PC-9 (cell line): ENCODE data around the gene ETFA. TPM values are rescaled to one million over a fixed set of nuclear protein-coding genes. Genes with fewer than 3 reads are reported as not detected.
A peak's percentile ranks its signal among the peaks of the same experiment; 100 is the strongest.

Experiments used
- BruUV-seq: library from RNA; stranded (reverse); fragments of 400-500 nt; replicated peaks from 2 replicates; lab custom pipeline; 2021; lab: Mats Ljungman, UMichigan
- CTCF ChIA-PET: fragments of 300-600 bp; sonication (Branson Sonifier 250); formaldehyde crosslinking; loops from one replicate; lab custom pipeline; 2022; ENCODE audit warnings: antibody characterized with exemption; lab: Charles Lee
- POLR2A ChIA-PET: fragments of 300-600 bp; sonication (Branson Sonifier 250); formaldehyde crosslinking; loops from one replicate; lab custom pipeline; 2022; ENCODE audit warnings: antibody characterized with exemption; ENCODE audit not compliant: unreplicated experiment; lab: Charles Lee
- DNase-seq, 2 experiments: peaks; one replicate each; pipeline versions ENCODE4 v3.0.0 to v3.0.0-alpha.2; 2015 to 2022; ENCODE audit warnings: mixed read lengths in 1 of 2
- H2AFZ ChIP-seq: fragments of 200-600 bp; sonication (generic); 2 replicates; pipeline ENCODE4 v1.8.1; 2017; ENCODE audit warnings: antibody characterized with exemption
- H3F3A ChIP-seq: fragments of 200-600 bp; sonication (generic); 2 replicates; pipeline ENCODE4 v1.8.1; 2017; ENCODE audit warnings: antibody characterized with exemption, mild to moderate bottlenecking, low read depth; ENCODE audit not compliant: insufficient read depth
- H3K27ac ChIP-seq: fragments of 200-600 bp; sonication (generic); 2 replicates; pipeline ENCODE4 v1.6.1; 2016; ENCODE audit warnings: mixed run types
- H3K27me3 ChIP-seq: fragments of 200-600 bp; sonication (generic); 2 replicates; pipeline ENCODE4 v1.6.1; 2016; ENCODE audit warnings: low read depth, mixed run types; ENCODE audit not compliant: insufficient read depth
- H3K36me3 ChIP-seq: fragments of 200-600 bp; sonication (generic); 2 replicates; pipeline ENCODE4 v1.6.1; 2016; ENCODE audit warnings: low read depth, mixed run types
- H3K4me1 ChIP-seq: fragments of 200-600 bp; sonication (generic); replicated peaks from 2 replicates; pipeline ENCODE4 v1.6.1; 2016; ENCODE audit warnings: mixed run types; ENCODE audit not compliant: insufficient read depth
- H3K4me2 ChIP-seq: fragments of 200-600 bp; sonication (generic); 2 replicates; pipeline ENCODE4 v1.6.1; 2017; ENCODE audit warnings: mixed run types
- H3K4me3 ChIP-seq: fragments of 200-600 bp; sonication (generic); 2 replicates; pipeline ENCODE4 v1.6.1; 2016; ENCODE audit warnings: mixed run types
- H3K79me2 ChIP-seq: fragments of 200-600 bp; sonication (generic); 2 replicates; pipeline ENCODE4 v1.6.1; 2017; ENCODE audit warnings: low read depth, mixed run types
- H3K9me2 ChIP-seq: fragments of 200-600 bp; sonication (generic); 2 replicates; pipeline ENCODE4 v1.8.1; 2017; ENCODE audit warnings: mild to moderate bottlenecking; ENCODE audit not compliant: insufficient read depth
- H3K9me3 ChIP-seq: fragments of 200-600 bp; sonication (generic); 2 replicates; pipeline ENCODE4 v1.8.1; 2016; ENCODE audit warnings: low read depth; ENCODE audit not compliant: insufficient read depth
- H4K20me1 ChIP-seq: fragments of 200-600 bp; sonication (generic); 2 replicates; pipeline ENCODE4 v1.8.1; 2017; ENCODE audit not compliant: insufficient read depth
- CTCF ChIP-seq: fragments of 200-600 bp; sonication (generic); conservative IDR thresholded peaks from 2 replicates; pipeline ENCODE4 v1.6.1; 2017; ENCODE audit warnings: mixed run types, antibody characterized with exemption, mild to moderate bottlenecking, moderate library complexity
- EZH2 ChIP-seq: fragments of 200-600 bp; sonication (generic); IDR thresholded peaks from 2 replicates; pipeline ENCODE4 v1.8.0; 2017; ENCODE audit warnings: antibody characterized with exemption, low read depth
- intact Hi-C: fragments of 100-400 bp; cut with micrococcal nuclease; formaldehyde crosslinking; loops from one replicate; pipeline ENCODE4 v1.10.0; 2022; ENCODE audit not compliant: unreplicated experiment
- total RNA-seq: library from RNA; stranded (reverse); gene quantifications from 2 replicates; pipeline ENCODE4 v1.2.3, GENCODE V29; 2021

The ETFA gene
- total RNA-seq, 1 experiment from 2014 or later = 187 TPM

GRCh38 chr15:76221085-76221767 is 90.0 kb downstream of the ETFA start:
- H3K36me3 ChIP-seq = 0 out of 2 replicates have a peak, but pooled peaks cover 9% of the 10 kb centered on the region
- H3K9me2 ChIP-seq = no peaks in the 10 kb centered on the region
- DNase-seq = no peak
- H3K4me2 ChIP-seq = no peak overlapping the region
- ChIA-PET CTCF (no interaction called here), POLR2A (no interaction called here)
- no peak overlapping the region for H3K4me3 ChIP-seq
- no peaks in the 10 kb centered on the region for H3K27me3 ChIP-seq
- no peak for TF ChIP-seq CTCF
- H3K27ac ChIP-seq = no peak overlapping the region
- 0 out of 2 replicates have a peak, but pooled peaks cover 4% of the 10 kb centered on the region for H4K20me1 ChIP-seq
- no TSS peak for BruUV-seq
- H3K4me1 ChIP-seq = peaks cover 39% of the 10 kb centered on the region
- no peaks in the 10 kb centered on the region for H3K9me3 ChIP-seq
- intact Hi-C loops = no loop called here
- H3F3A ChIP-seq = peaks cover 26% of the 10 kb centered on the region; the same call in 1 of the 2 replicates
- no peak overlapping the region for H2AFZ ChIP-seq
- H3K79me2 ChIP-seq = peaks cover 12% of the 10 kb centered on the region; the same call in 1 of the 2 replicates

- no TSS peak for BruUV-seq
- Histone ChIP-seq H2AFZ (no peak overlapping the region), H3K4me2 (peak overlapping the region; percentile 33), H3K36me3 (0 out of 2 replicates have a peak, but pooled peaks cover 20% of the 10 kb centered on the region), H3K9me3 (no peaks in the 10 kb centered on the region), H3K27ac (no peak overlapping the region), H3K27me3 (no peaks in the 10 kb centered on the region), H3K79me2 (peaks cover 12% of the 10 kb centered on the region; the same call in 1 of the 2 replicates), H4K20me1 (0 out of 2 replicates have a peak, but pooled peaks cover 5% of the 10 kb centered on the region), H3F3A (peaks cover 26% of the 10 kb centered on the region; the same call in 1 of the 2 replicates), H3K4me3 (no peak overlapping the region), H3K9me2 (no peaks in the 10 kb centered on the region), H3K4me1 (peaks cover 40% of the 10 kb centered on the region)
- ChIA-PET POLR2A (interaction anchor here (0.7 kb wide), 1 partner anchor 21 kb away, joined by 4 read pairs; no protein-coding TSS in a partner anchor), CTCF (interaction anchor here (1.0 kb wide), 1 partner anchor 28 kb away, joined by 3 read pairs; no protein-coding TSS in a partner anchor)
- TF ChIP-seq EZH2 (no peak), CTCF (no peak)
- intact Hi-C loops = loop anchor here (2.0 kb wide), 1 partner anchor 21 kb away; no protein-coding TSS in a partner anchor
- DNase-seq = no peak
Observed at GRCh38 chr15:76217882-76218217, 93.4 kb downstream of the ETFA start.

- Histone ChIP-seq H3K4me2 (peak overlapping the region; percentile 33), H3K4me1 (peaks cover 40% of the 10 kb centered on the region), H2AFZ (no peak overlapping the region), H3K79me2 (peaks cover 12% of the 10 kb centered on the region; the same call in 1 of the 2 replicates), H3F3A (peaks cover 26% of the 10 kb centered on the region; the same call in 1 of the 2 replicates), H3K27ac (peak overlapping the region; percentile 28; the same call in 1 of the 2 replicates), H3K9me2 (no peaks in the 10 kb centered on the region), H3K4me3 (no peak overlapping the region), H3K27me3 (no peaks in the 10 kb centered on the region), H3K36me3 (0 out of 2 replicates have a peak, but pooled peaks cover 20% of the 10 kb centered on the region), H3K9me3 (no peaks in the 10 kb centered on the region), H4K20me1 (0 out of 2 replicates have a peak, but pooled peaks cover 5% of the 10 kb centered on the region)
- no TSS peak for BruUV-seq
- POLR2A ChIA-PET = interaction anchor here (0.7 kb wide), 1 partner anchor 21 kb away, joined by 4 read pairs; no protein-coding TSS in a partner anchor
- TF ChIP-seq EZH2 (no peak), CTCF (no peak)
- intact Hi-C loops = loop anchor here (2.0 kb wide), 1 partner anchor 20 kb away; no protein-coding TSS in a partner anchor
- CTCF ChIA-PET = interaction anchor here (1.0 kb wide), 1 partner anchor 27 kb away, joined by 3 read pairs; no protein-coding TSS in a partner anchor
- DNase-seq = peak; percentile 34 to 78
Observed at GRCh38 chr15:76217029-76217881, 94.0 kb downstream of the ETFA start.
